GM19372 (cell line): ENCODE measurements around the gene GALNT6.

Experiments
- ATAC-seq: cut with Tn5 transposase; IDR thresholded peaks from one replicate; pipeline ENCODE4 v1.9.1; 2021; ENCODE audit warnings: mild to moderate bottlenecking, low read depth, moderate library complexity; ENCODE audit not compliant: unreplicated experiment

GALNT6 gene

DNA sequence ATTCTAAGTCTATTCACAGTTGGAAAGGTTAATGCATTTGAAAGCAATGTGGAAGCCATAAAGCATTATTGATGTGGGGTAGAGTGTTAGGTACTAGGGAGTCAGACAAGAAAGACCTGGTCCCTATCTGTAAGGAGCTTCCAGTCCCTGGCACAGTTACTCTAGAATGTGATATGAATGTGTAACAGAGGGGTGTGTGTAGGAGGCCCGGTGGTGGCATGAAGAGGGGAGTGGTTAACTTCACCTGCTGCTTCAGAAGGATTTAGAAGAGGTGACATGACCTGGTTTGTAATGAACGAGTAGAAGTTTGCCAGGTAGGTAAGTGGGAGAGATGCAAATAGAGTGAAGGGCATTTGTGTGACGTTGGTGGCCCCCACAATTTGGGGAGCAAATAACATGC lies 15.1 kb upstream of the GALNT6 start:
- ATAC-seq, result no peak

DNA sequence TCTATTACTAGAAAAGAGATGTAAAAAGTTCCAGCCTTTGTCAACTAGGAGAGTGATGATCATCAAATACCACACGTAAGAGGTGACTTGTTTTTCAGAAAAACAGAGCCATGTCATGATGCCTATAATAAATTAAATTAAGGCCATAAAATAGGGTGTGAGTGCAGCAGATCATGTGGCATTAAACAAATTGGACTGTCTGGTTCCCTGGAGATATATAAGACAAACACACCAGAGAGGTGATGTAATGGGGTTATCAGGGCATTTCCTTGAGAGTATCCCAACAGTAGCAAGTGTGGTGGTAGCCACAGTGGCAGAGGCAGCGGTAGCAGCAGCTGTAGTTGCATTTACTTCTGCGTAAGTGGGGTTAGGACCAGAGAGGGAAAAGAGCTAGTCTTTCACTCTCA lies 14.6 kb upstream of the GALNT6 start:
- ATAC-seq, result no peak

DNA sequence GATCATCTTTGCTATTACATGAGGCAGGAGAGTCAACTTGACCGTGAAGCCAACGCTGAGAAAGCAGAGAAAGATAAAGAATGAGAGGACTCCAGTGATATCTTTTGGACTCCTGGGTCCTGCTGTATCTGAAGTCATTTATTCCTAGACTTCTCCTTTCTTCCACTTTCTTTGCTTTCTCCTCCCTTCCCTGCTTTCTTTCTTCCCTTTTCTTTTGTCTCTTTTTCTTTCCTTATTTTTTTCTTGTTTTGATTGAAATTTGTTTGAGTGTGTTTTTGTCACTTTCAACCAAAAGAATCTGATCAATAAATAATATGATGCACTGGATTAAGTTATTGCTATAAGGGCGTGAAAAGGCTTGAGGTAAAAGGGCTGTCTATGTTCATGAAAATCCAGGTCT lies 13.4 kb upstream of the GALNT6 start:
- no peak for ATAC-seq

DNA sequence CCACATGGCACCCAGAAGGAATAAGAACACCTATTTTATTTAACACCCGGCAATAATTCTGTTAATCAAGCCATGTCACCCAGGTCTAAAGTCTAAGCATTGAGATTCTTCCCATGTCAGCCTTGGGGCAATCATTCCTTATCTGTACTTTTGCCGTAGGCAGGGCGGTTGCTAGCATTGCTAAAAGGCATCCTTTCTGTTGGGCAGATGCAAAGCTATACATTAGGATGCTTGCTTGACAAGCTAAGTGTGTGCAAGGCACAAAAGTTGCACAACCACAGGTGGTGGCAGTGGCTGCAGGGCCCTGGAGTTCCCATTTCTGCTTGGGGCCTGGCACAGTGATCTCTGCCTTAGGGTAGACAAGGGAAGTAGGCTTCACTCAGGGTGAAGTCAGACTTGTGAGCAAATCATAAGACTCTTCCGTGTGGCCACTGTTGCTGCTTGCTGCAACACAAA lies 12.5 kb upstream of the GALNT6 start:
- ATAC-seq, result no peak

DNA sequence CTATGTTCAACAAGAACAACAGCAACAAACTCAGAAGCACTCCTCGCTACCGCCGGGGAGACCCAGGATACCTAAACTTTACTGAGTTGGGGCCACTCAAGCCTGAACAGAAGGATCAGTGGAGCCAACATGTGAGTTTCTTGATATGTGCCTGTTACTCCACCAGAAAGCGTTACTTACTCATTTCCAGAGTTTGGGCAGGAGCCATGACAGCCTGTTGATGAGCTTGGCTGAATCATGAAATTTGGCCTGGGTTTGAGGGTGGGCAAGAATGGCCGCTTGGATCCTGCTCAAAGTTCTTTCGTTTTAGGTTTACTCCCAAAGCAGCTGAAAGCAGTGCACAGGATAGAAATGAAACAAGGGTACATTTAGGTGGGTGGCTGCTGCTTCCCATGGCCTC lies 12.0 kb upstream of the GALNT6 start:
- no peak for ATAC-seq

DNA sequence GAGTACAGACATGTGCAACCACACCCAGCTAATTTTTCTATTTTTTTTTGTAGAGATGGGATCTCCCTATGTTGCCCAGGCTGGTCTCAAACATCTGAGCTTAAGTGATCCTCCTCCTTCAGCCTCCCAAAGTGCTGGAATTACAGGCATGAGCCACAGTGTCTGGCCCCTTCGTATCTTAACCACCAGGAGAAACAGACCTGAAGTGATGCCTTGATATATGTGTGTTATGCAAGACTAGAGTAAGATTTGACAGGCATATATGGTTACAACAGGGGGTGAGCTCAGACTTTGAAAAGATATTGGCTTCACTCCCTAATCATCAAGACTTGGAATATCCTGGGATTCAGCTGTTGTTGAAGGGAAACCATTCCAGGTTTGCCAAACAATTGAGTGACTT lies 10.7 kb upstream of the GALNT6 start:
- no peak for ATAC-seq

DNA sequence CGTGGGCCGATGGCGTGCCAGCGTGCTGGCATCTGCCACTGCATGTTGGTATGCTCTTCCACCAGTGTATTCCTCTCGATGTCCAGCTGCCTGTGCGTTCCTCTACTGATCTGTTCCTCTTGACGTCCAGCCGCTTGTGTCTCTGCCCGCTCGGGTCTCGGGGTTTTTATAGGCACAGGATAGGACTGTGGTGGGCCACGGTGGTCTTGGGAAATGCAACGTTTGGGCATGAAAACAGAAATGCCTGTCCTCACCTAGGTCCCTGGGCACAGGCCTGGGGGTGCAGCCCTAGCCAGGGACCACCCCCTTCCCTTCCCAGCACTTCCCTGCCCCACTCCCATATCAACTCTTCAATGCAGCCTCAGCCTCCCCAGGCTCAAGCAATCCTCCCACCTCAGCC lies 10.3 kb upstream of the GALNT6 start:
- ATAC-seq, result no peak

DNA sequence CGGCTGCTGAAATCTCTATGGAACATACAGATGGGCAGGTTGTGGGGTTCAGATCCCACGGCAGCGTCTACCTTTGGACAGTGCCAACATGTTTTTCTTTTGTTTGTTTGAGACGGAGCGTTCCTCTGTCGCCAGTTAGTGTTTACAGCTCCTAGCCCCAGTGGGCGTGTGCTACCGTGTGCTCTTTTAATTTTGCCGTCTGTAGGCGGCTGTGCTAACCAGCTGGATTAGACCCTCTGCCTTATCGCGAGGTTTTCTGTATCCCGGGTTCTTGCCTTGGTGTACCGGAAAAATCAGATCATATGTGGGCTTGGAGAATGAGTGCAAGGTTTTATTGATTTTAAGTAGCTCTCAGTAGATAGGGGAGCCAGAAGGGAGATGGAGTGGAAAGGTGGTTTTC lies 9.8 kb upstream of the GALNT6 start:
- ATAC-seq, result no peak

DNA sequence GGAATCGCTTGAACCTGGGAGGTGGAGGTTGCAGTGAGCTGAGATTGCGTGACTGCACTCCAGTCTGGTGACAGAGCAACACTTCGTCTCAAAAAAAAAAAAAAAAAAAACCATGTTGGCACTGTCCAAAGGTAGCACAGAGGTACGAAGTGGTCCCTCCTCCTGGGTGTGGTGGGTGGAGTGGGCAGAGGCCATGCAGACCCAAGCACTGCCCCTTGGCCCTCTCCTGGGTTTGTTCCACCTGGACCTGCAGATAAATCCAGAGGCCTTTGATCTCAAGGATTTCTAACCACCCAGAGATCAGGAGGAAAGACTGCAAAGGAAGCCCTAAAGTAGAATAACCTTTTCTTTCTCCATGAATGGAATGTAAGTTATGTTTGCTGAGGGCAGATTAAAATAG lies 8.7 kb upstream of the GALNT6 start:
- ATAC-seq, result no peak

DNA sequence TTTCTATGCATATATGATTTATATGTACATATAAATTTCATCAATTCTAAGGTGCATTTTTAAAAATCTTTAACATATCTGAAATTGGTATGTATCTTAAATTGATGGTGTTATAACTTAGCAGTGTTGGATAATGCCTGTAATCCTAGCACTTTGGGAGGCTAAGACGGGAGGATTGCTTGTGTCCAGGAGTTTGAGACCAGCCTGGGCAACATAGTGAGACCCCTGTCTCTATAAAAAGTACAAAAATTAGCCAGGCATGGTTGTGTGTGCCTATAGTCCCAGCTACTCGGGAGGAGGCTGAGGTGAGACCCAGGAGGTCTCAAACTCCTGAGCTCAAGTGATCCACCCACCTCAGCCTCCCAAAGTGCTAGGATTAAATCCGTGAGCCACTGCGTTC lies 6.5 kb upstream of the GALNT6 start:
- ATAC-seq, result no peak

DNA sequence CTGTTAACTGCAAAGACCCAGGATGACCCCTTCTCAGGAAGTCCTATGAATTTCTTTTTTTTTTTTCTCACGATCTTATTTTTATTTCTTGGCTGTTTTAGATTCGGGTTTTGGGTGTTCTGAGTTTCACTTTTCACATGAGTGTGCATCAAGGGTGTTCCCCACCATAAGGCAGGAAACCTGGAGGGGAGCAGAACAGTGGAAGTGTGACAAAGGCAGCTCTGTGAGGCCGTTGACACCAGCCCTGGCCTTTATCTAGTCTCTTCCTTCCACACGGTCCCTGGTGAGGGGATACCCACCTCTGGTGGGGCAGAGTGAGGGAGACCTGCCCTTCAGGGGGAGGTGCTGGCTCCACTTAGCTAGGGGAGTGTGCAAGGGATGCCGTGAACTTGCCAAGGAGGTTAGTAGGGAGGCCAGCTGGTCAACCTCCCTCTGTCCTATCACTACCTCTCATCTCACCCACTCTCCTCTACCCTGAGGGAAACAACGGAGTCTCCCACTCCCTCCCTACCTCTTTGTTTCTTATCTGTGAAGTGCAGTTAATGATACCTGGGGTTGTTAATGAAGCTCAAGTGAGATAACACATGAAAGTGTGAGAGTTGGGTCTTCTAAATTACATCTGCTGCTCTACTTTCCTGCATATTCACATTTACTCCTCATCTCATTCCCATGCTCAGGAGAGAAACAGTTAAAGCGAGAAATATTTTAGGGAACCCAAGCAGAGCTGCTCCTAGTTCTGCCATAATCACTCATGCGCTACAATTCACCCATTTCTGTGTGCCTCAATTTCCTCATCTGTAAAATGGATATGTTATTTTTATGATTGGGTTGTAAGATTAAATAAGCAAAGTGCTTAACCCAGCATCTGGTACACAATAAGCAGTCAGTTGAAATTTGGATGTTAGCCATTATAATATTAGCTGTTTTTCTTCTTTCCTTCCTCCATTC lies 4.4 kb upstream of the GALNT6 start:
- ATAC-seq, result no peak

DNA sequence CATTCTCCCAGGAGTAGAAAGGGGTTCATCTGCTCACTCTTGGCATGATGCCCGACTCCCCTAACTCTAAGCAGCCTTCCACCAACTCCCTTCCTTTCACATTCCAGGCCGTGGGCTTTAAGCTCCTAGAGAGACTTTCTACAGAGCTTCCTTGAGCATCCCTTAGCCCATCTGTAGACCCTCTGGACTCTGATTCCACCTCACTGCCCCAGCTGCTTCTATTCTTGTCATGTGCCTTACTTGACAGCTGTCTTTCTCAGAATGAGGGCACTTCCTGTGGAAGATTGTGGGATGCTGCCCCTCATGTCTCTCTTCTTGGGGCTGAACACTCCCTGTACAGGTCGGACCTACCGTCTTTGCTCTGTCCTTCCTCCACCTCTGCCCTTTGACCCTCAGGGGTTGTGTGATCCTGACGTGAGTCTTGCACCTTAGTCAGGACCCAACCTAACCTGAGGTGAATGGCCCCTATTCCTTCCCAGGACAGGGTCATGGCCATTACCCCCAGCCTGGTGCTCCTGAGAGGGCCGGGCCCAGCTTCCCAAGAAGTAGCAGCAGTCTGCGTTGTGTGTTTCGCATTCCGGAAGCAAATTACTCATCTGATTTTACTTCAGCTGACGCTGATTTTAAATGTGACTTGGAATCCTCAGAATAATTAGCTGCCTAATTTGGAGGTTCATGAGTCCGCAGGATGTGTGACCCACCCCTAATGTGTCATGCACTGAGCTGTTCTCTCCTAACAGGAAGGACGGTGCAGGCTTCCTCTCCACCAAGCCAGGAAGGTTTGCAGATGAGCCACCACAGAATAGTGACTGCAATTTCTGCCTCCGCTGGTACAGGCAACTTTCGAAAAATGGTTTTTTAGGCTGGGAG lies 2.7 kb upstream of the GALNT6 start:
- no peak for ATAC-seq

DNA sequence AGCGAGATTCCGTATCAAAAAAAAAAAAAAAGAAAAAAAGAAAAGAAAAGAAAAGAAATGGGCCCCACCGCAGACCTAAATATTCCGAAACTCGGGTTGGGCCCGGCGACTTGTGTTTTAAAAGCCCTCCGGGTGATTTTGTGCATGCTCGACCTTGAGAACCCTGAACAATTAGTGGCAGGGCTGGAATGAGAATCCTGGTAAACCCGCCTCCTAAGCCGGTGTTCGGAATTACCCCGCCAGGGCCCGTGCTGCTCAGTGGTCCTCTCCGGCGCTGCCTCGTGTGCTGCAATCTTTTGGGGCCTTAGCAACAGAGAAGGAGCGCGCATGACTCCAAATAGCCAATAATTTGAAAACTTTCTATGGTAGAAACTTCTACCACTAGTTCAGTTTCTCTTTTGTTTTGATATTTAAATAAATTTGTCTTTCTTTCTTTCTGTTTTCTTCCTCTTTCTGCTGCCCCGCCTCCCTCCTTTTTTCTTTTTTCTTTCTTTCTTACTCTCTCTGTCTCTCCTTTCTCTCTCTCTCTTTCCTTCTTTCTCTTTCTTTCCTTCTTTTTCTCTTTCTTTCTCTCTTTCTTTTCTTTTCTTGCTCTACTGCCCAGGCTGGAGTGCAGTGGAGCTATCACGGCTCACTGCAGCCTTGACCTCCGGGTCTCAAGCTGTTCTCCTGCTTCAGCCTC lies 1.5 kb upstream of the GALNT6 start:
- no peak for ATAC-seq

DNA sequence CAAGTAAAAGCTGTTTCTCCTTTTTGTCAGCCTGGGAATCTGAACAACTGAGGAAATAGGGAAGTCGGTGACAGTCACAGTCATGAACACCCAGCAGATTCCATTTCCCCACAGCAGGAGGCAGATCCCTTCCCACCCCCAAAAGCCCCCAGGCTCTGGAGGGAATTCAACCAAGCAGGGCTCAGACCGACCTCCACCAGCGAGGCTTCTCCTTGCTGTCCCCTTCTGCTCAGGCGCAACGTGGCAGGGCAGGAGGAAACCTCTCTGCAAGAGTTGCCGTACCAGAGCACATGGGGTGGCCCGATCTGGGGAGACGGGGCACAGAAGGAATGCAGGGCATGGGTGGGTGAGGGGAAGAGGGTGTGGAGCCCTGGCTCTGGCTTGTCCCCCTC lies 319 bp downstream of the GALNT6 start:
- no peak for ATAC-seq

DNA sequence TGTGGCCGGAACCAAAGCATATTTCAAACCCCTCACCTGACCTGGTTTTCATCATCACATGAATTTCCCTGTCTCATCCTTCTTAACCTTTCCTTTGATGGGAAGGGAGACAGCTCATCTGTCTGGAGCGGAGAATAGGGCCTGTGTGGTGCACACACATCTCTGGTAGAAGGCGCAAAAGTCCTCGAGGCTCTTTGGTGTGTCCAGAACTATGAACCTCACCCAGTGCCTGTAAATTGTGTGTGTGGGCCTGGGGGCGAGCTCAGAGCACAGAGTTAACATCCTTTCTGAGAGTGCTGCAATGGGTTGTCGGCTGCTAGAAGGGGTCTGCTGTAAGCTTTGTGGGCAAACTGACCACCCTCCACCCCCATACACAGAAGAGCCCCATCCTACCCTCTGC lies 749 bp downstream of the GALNT6 start:
- no peak for ATAC-seq

DNA sequence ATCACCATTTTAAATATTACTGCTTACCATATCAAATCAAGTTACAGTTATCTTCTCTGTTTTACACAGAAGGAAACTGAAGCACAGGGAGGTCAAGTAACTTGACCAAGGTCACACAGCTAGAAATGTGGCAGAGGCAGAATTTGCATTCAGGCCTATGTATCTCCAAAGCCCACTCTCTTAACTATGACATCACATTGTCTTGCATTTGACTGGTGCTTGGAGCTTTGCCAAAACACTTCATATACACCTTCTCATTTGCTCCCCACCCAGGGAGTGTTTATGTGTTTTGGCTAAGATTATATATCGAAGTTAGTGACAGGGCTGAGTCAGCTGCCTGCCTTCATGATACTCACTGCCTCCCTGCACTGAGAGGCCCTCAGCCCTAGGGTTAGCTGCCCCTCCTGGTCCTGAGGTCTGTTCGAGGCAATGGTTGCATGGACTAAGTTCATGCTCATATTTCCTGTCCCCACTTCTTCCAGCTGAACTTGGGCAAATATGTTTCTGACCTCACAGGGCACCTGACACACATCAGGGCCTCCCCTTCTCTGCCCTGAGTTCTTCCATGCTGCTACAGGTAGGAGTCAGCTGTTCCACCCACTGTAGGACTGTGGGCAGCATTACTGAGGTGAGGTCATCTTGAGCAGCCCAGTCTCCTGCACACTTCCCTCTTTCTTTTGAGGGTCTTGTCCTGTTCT lies 1.8 kb downstream of the GALNT6 start:
- ATAC-seq, result no peak

DNA sequence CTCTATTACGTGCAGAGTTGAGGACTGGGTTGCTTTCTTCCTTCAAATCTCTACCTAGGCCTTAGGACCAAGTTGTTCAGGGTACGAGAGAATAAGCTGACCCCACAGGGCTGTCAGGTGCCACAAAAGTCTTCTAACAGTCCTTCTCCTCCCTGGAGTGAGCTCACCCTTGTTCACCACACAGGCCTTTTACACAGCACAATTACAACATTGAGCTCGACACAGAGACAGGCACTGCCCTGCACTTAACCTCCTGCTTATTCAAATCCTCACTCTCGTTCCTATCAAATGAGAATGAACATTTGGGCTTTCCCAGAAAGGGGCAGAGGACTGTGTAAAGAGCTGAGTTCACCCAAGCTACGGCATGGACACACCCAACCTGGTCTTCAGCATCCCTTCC lies 2.4 kb downstream of the GALNT6 start:
- ATAC-seq, result no peak

DNA sequence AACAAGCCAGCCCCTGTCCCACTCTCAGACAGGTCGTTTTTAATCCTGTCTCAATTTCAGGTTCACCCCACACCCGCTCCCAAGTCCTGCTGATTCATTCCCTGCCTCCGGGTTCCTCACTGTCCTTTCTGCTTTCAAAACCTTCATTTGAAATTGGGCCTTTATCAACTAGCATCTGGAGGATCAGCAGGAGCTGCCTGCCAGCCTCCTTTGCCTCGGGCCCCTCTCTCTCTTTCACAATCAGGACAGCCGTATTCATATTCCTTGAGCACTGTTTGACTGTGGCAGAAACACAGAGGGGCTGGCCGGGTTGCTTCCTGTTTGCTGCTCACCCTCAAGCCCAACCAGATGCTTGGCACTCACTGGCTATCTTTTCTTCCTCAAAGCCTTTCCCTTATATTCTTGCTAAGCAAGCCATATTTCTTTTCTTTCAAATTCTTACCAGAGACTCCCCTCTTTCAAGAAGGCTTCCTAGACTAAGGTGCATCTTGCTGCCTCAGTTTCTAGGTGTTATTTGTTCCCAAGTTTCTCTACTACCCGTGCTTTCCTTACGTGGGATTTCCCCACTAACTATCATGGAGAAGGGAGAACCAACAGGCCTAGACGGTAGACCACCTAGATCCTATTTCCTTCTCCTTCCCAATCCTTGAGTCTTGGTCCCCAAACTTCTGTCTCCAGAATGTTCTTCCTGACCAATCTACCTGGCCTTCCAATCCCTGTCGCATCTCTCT lies 3.0 kb downstream of the GALNT6 start:
- ATAC-seq, result no peak

DNA sequence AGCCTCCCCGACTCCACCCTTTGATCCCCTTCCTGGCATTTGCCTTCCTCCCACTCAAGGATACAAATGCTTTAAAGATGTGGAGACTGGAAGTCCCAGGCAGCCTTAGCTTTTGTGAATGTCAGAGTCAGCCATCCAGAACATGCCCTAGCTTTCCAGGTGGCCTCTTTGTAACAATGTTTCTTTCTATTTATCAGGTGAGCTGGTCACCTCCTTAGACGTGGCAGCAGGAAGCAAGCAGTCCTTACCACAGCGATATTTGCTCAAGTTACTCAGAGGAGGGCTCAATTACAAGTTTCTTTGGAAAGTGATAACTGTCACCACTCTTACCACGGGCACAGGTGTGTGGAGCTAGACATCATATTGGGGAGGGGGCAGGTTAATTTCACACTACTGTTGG lies 4.9 kb downstream of the GALNT6 start:
- no peak for ATAC-seq
